C4-2B (cell line): ENCODE data around the gene REG3G.
A peak's percentile ranks its signal among the peaks of the same experiment; 100 is the strongest.

Source experiments
- CTCF ChIP-seq: fragments of 450-650 bp; conservative IDR thresholded peaks from 2 replicates; pipeline ENCODE4 v1.5.1; 2017; ENCODE audit warnings: mild to moderate bottlenecking
- ZFX ChIP-seq: fragments of 450-650 bp; IDR thresholded peaks from 2 replicates; pipeline ENCODE4 v1.6.1; 2017

- TF ChIP-seq CTCF (peak; percentile 78), ZFX (no peak)
Measured at GRCh38 chr2:79041032-79041448, 15.5 kb downstream of the REG3G start.
